Measurements from ENCODE around the gene PEPD. TPM values are rescaled to one million over a fixed set of nuclear protein-coding genes. Genes with fewer than 3 reads are reported as not detected.

Gene PEPD
- total and polyA plus RNA-seq, 2 of the 4 experiments (the other 2 are of a cell fraction): 36.7 to 88.4 TPM

DNA sequence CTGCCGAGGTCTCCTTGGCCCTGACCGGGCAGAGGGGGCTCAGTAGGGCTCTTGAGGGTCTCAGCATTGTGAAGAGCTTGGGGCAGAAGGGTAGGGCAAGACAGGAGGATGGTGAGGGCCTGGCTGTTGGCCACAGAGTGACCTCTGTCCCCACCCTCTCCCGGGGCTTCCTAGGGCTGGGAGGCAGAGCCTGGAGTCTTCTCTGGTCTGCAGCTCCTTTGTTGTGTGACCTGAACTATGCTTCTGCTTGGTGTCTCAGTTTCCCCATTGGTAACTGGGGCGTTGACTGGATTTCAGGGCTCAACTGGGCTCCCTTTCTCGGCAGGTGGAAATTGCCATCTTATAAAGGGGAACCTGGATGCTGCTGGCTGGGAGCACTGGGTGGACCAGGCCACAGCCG is 30.1 kb upstream of the PEPD start:
- Histone ChIP-seq H3K79me1 (ENCODE audit: low read depth in 1 of 2, low read length in 2 of 2) (no peaks in the 10 kb centered on the region), H3K4me3 (ENCODE audit: insufficient read depth, low read depth, low read length) (no peak overlapping the region), H4K20me1 (ENCODE audit: insufficient read depth, low read length) (no peaks in the 10 kb centered on the region), H2AK9ac (replicated peaks; ENCODE audit: low read depth, low read length, poor library complexity) (peak overlapping the region; percentile 28), H4K5ac (ENCODE audit: low read depth, low read length) (no peak overlapping the region), H3K4me2 (ENCODE audit: low read depth, low read length) (no peak overlapping the region), H3K23ac (ENCODE audit: low read depth, low read length) (no peak overlapping the region), H3K9me1 (ENCODE audit: insufficient read depth, low read length) (no peaks in the 10 kb centered on the region), H2AFZ (replicated peaks; ENCODE audit: low read length, poor library complexity) (no peak overlapping the region), H3K14ac (replicated peaks; ENCODE audit: low read depth, low read length) (no peak overlapping the region), H2BK15ac (ENCODE audit: low read depth, low read length) (no peak overlapping the region), H3K18ac (ENCODE audit: low read depth, low read length) (no peak overlapping the region), H2BK120ac (ENCODE audit: low read depth, low read length) (no peak overlapping the region), H3K27me3 (ENCODE audit: control insufficient read depth, insufficient read depth, low read length) (no peaks in the 10 kb centered on the region), H3K4me1 (ENCODE audit: control insufficient read depth, insufficient read depth, low read length) (no peaks in the 10 kb centered on the region), H3K9me3 (ENCODE audit: control insufficient read depth, insufficient read depth, low read length) (no peaks in the 10 kb centered on the region), H3K36me3 (ENCODE audit: control insufficient read depth, insufficient read depth, low read length) (no peaks in the 10 kb centered on the region), H2BK20ac (ENCODE audit: low read depth, low read length) (no peak overlapping the region), H3K56ac (ENCODE audit: extremely low read depth, insufficient read depth, low read length) (no peak overlapping the region), H3K27ac (ENCODE audit: insufficient read depth, low read length) (no peak overlapping the region), H3K4ac (ENCODE audit: low read depth, low read length) (no peak overlapping the region), H2AK5ac (ENCODE audit: low read depth, low read length) (no peak overlapping the region), H2BK5ac (ENCODE audit: low read depth, low read length, poor library complexity, severe bottlenecking) (no peak overlapping the region), H3K9ac (ENCODE audit: low read depth, low read length) (no peak overlapping the region), H4K91ac (ENCODE audit: insufficient read depth, low read depth, low read length) (no peak overlapping the region), H4K8ac (ENCODE audit: low read depth in 2 of 2, low read length in 2 of 2) (no peak overlapping the region)
- in situ Hi-C loops (cut with MboI; ENCODE audit: low sequenced_read_pairs): no loop called here
- dilution Hi-C loops (cut with HindIII; ENCODE audit: low sequenced_read_pairs, unreplicated experiment): no loop called here
- TF ChIP-seq CHD1 (IDR thresholded peaks at IDR 0.05; ENCODE audit: low read depth, low read length) (no peak), BHLHE40 (IDR thresholded peaks at IDR 0.05; ENCODE audit: low read depth, low read length) (no peak), RFX5 (IDR thresholded peaks at IDR 0.05; ENCODE audit: low read depth, low read length) (no peak), RAD21 (IDR thresholded peaks at IDR 0.05; ENCODE audit: low read length) (no peak), NFE2L2 (IDR thresholded peaks at IDR 0.05; ENCODE audit: low read depth, low read length) (no peak), POLR2A (IDR thresholded peaks at IDR 0.05; ENCODE audit: low read depth, low read length) (no peak), CEBPB (IDR thresholded peaks at IDR 0.05; ENCODE audit: low read depth, low read length) (no peak), MAFK (IDR thresholded peaks at IDR 0.05; ENCODE audit: low read depth, low read length) (no peak), FOS (IDR thresholded peaks at IDR 0.05; ENCODE audit: low read depth, low read length) (no peak), MAZ (IDR thresholded peaks at IDR 0.05; ENCODE audit: borderline replicate concordance, low read depth, low read length) (no peak), SMC3 (IDR thresholded peaks at IDR 0.05; ENCODE audit: low read depth, low read length) (no peak), RCOR1 (IDR thresholded peaks at IDR 0.05; ENCODE audit: insufficient replicate concordance, low read length) (no peak), MXI1 (IDR thresholded peaks at IDR 0.05; ENCODE audit: borderline replicate concordance, low read depth, low read length) (no peak)
- TF ChIP-seq, protein P1, sequence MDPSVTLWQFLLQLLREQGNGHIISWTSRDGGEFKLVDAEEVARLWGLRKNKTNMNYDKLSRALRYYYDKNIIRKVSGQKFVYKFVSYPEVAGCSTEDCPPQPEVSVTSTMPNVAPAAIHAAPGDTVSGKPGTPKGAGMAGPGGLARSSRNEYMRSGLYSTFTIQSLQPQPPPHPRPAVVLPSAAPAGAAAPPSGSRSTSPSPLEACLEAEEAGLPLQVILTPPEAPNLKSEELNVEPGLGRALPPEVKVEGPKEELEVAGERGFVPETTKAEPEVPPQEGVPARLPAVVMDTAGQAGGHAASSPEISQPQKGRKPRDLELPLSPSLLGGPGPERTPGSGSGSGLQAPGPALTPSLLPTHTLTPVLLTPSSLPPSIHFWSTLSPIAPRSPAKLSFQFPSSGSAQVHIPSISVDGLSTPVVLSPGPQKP (IDR thresholded peaks at IDR 0.05; ENCODE audit: borderline replicate concordance, low read depth, low read length): no peak
- TF ChIP-seq, protein P2, sequence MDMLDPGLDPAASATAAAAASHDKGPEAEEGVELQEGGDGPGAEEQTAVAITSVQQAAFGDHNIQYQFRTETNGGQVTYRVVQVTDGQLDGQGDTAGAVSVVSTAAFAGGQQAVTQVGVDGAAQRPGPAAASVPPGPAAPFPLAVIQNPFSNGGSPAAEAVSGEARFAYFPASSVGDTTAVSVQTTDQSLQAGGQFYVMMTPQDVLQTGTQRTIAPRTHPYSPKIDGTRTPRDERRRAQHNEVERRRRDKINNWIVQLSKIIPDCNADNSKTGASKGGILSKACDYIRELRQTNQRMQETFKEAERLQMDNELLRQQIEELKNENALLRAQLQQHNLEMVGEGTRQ (IDR thresholded peaks at IDR 0.05; ENCODE audit: low read depth, low read length): no peak
- TF ChIP-seq, protein P3, sequence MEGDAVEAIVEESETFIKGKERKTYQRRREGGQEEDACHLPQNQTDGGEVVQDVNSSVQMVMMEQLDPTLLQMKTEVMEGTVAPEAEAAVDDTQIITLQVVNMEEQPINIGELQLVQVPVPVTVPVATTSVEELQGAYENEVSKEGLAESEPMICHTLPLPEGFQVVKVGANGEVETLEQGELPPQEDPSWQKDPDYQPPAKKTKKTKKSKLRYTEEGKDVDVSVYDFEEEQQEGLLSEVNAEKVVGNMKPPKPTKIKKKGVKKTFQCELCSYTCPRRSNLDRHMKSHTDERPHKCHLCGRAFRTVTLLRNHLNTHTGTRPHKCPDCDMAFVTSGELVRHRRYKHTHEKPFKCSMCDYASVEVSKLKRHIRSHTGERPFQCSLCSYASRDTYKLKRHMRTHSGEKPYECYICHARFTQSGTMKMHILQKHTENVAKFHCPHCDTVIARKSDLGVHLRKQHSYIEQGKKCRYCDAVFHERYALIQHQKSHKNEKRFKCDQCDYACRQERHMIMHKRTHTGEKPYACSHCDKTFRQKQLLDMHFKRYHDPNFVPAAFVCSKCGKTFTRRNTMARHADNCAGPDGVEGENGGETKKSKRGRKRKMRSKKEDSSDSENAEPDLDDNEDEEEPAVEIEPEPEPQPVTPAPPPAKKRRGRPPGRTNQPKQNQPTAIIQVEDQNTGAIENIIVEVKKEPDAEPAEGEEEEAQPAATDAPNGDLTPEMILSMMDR (conservative IDR thresholded peaks at IDR 0.05; ENCODE audit: low read depth, low read length): no peak
- ChIA-PET CTCF (no interaction called here), POLR2A (ENCODE audit: unreplicated experiment) (no interaction called here)
- no TSS peak for BruUV-seq (replicated peaks)
- intact Hi-C loops (cut with micrococcal nuclease): no loop called here
- 40% methylated on average over 3 of the region's 6 CpGs; no CpG with 5 or more reads in 1 of the 2 experiments for WGBS, 2 experiments (ENCODE audit: extremely low coverage in 2 of 2, insufficient read length in 1 of 2)
- no peak for DNase-seq
- ATAC-seq (ENCODE audit: low read depth): no peak
